Liver (tissue), 9 donors: Measurements from ENCODE around the gene GAS2L3. TPM values are rescaled to one million over a fixed set of nuclear protein-coding genes. Genes with fewer than 3 reads are reported as not detected.
"Not testable (repeated sequence)": the region's sequence is repeated elsewhere in the genome, so short reads cannot be mapped to it uniquely, and the experiment has no call there.

ENCODE experiments used
- DNase-seq: peaks from one replicate; pipeline ENCODE4 v3.0.0-alpha.2; 2017; ENCODE audit warnings: low spot score
- H3K27ac ChIP-seq, 2 donors: one replicate each; pipeline ENCODE4 v1.7.0; 2013; ENCODE audit warnings: inconsistent platforms in 2 of 2, low read length in 2 of 2, control low read depth in 1 of 2, low read depth in 1 of 2, mild to moderate bottlenecking in 1 of 2
- H3K27me3 ChIP-seq, 4 donors: one replicate each; pipeline versions ENCODE4 v1.6.1 to v1.7.0; 2013; ENCODE audit warnings: low read length in 3 of 4, inconsistent platforms in 1 of 4, mild to moderate bottlenecking in 1 of 4, moderate library complexity in 1 of 4; ENCODE audit not compliant: control insufficient read depth in 4 of 4, insufficient read depth in 4 of 4
- H3K36me3 ChIP-seq, 4 donors: one replicate each; pipeline versions ENCODE4 v1.6.1 to v1.7.0; 2013; ENCODE audit warnings: low read length in 3 of 4, mild to moderate bottlenecking in 3 of 4, low read depth in 1 of 4, moderate library complexity in 1 of 4; ENCODE audit not compliant: control insufficient read depth in 4 of 4, insufficient read depth in 3 of 4
- H3K4me1 ChIP-seq, 4 donors: one replicate each; pipeline versions ENCODE4 v1.6.1 to v1.7.0; 2013; ENCODE audit warnings: low read length in 3 of 4, mild to moderate bottlenecking in 3 of 4, moderate library complexity in 1 of 4; ENCODE audit not compliant: control insufficient read depth in 4 of 4, insufficient read depth in 4 of 4
- H3K4me3 ChIP-seq, 3 donors: one replicate each; pipeline versions ENCODE4 v1.6.1 to v1.7.0; 2013; ENCODE audit warnings: low read length in 3 of 3, control low read depth in 1 of 3, low read depth in 1 of 3, mild to moderate bottlenecking in 1 of 3
- H3K9ac ChIP-seq, 2 donors: one replicate each; pipeline ENCODE4 v1.7.0; 2013; ENCODE audit warnings: low read length in 2 of 2, mild to moderate bottlenecking in 2 of 2, moderate library complexity in 2 of 2, control low read depth in 1 of 2, low read depth in 1 of 2
- H3K9me3 ChIP-seq, 4 donors: one replicate each; pipeline versions ENCODE4 v1.6.1 to v1.7.0; 2013; ENCODE audit warnings: low read length in 3 of 4; ENCODE audit not compliant: control insufficient read depth in 4 of 4
- FOXA1 ChIP-seq: IDR thresholded peaks from 2 replicates; pipeline ENCODE4 v1.6.1; 2016; ENCODE audit warnings: antibody characterized with exemption
- HNF4A ChIP-seq, 2 donors: conservative IDR thresholded peaks; 2 replicates each; pipeline ENCODE4 v1.6.1; 2016; ENCODE audit warnings: antibody characterized with exemption in 2 of 2, mild to moderate bottlenecking in 2 of 2
- HNF4G ChIP-seq: IDR thresholded peaks from 2 replicates; pipeline ENCODE4 v1.6.1; 2016; ENCODE audit warnings: antibody characterized with exemption
- JUND ChIP-seq, 2 donors: IDR thresholded peaks; 2 replicates each; pipeline ENCODE4 v1.6.1; 2016; ENCODE audit warnings: antibody characterized with exemption in 2 of 2
- NR2F2 ChIP-seq: IDR thresholded peaks from 2 replicates; pipeline ENCODE4 v1.6.1; 2016; ENCODE audit warnings: antibody characterized with exemption
- RAD21 ChIP-seq, 2 donors: IDR thresholded peaks; 2 replicates each; pipeline ENCODE4 v1.6.1; 2016; ENCODE audit warnings: antibody characterized with exemption in 2 of 2, mild to moderate bottlenecking in 2 of 2
- RXRA ChIP-seq, 2 donors: IDR thresholded peaks; 2 replicates each; pipeline ENCODE4 v1.6.1; 2017 to 2018; ENCODE audit warnings: antibody characterized with exemption in 2 of 2, mild to moderate bottlenecking in 1 of 2
- SP1 ChIP-seq: IDR thresholded peaks from 2 replicates; pipeline ENCODE4 v1.6.1; 2018; ENCODE audit warnings: antibody characterized with exemption, mild to moderate bottlenecking
- YY1 ChIP-seq: IDR thresholded peaks from 2 replicates; pipeline ENCODE4 v1.6.1; 2016; ENCODE audit warnings: antibody characterized with exemption, mild to moderate bottlenecking
- WGBS: extraction: QIAGEN DNeasy Blood & Tissue Kit; methylation state at CpG from one replicate; pipeline ENCODE4 v1.1.7; 2013; 5-methylcytosine and 5-hydroxymethylcytosine counted together
- polyA plus RNA-seq, 2 donors: library from polyadenylated mRNA; stranded (reverse) in 1 of 2; unstranded in 1 of 2; fragments of 200-250 nt in 1 of 2; fragments of >200 nt in 1 of 2; fragmentation: Nextera tagmentation in 1 of 2; extraction: Ambion mirVana in 1 of 2; gene quantifications; one replicate each; pipeline versions ENCODE4 v1.2.1 to v1.2.3, GENCODE V29; 2013 to 2015
- total RNA-seq, 2 donors: library from RNA; depleted of rRNA; stranded (reverse); fragments of >200 nt; gene quantifications; one replicate each; pipeline ENCODE4 v1.2.3, GENCODE V29; 2014
- TF ChIP-seq, protein P1 (sequence below): fragments of 150-350 bp; IDR thresholded peaks from 2 replicates; pipeline ENCODE4 v1.5.1; 2017; ENCODE audit warnings: improper control_type of control experiment, low read depth, low read length; ENCODE audit not compliant: missing input control
- TF ChIP-seq, protein P2 (sequence below): IDR thresholded peaks from 2 replicates; pipeline ENCODE4 v1.6.1; 2016; ENCODE audit warnings: antibody characterized with exemption
- TF ChIP-seq, protein P3 (sequence below): IDR thresholded peaks from 2 replicates; pipeline ENCODE4 v1.6.1; 2016; ENCODE audit warnings: antibody characterized with exemption, mild to moderate bottlenecking
- TF ChIP-seq, protein P4 (sequence below): IDR thresholded peaks from 2 replicates; pipeline ENCODE4 v1.6.1; 2016; ENCODE audit warnings: antibody characterized with exemption
- TF ChIP-seq, protein P5 (sequence below): IDR thresholded peaks from 2 replicates; pipeline ENCODE4 v1.6.1; 2016; ENCODE audit warnings: antibody characterized with exemption
- donor health status: healthy.
- donor health status: healthy.
- donor health status: healthy.
- donor health status: healthy.
- donor health status: healthy.

GAS2L3 gene
- total and polyA plus RNA-seq, 4 donors, result 0.76 to 17.6 (median 2.4) TPM

DNA sequence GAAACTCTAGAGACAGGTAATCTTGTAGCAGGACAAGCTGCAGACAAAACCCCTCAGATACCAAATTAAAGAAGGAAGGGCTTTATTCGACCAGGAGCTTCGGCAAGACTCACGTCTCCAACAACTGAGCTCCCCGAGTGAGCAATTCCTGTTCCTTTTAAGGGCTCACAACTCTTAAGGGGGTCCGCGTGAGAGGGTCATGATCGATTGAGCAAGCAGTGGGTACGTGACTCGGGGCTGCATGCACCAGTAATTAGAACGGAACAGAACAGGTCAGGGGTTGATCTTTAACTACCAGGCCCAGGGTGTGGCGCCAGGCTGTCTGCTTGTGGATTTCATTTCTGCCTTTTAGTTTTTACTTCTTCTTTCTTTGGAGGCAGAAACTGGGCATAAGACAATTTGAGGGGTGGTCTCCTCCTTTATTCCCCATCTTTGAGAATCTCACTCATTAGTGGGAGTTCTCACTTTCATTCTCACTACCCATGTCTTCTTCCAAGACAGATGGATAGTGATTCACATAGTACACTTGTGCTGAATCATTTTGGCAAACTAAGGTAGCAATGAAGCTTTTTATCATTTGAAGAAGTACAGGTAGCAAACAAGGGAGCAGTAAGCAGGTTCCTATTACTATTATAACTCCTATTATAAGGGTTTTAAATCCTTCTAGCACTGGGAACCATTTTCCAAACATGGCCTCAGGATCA lies 59.8 kb downstream of the GAS2L3 start:
- not testable (repeated sequence) for H3K4me3 ChIP-seq, H3K27ac ChIP-seq, H3K27me3 ChIP-seq, H3K9ac ChIP-seq, H3K36me3 ChIP-seq, H3K4me1 ChIP-seq, H3K9me3 ChIP-seq, DNase-seq
- 86% methylated on average over 11 of the region's 11 CpGs for WGBS

DNA sequence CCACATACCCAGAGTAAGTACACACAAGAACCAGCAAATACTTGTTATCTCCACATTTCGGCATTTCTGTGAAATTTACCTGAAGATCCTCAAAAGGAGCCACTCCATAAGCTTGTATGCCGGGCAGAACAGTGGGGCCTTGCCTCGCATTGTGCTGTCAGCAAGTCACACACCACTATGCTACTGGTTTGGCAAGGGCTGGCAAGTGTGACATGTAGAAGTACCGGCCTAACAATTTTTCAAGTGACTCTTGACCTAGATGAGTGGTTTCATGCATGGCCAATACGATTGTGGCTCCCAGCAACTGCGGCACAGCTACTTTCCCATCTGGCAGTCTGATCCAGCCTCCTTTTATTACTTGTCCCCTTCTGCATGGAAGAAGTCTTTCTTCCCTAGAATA lies 69.8 kb downstream of the GAS2L3 start:
- Histone ChIP-seq H3K9me3 (no peaks in the 10 kb centered on the region), H3K36me3 (no peaks in the 10 kb centered on the region), H3K27ac (no peak overlapping the region), H3K9ac (no peak overlapping the region), H3K27me3 (no peaks in the 10 kb centered on the region), H3K4me3 (no peak overlapping the region), H3K4me1 (no peaks in the 10 kb centered on the region)
- no peak for DNase-seq
- 96% methylated on average over 6 of the region's 6 CpGs for WGBS
- TF ChIP-seq, protein P1, sequence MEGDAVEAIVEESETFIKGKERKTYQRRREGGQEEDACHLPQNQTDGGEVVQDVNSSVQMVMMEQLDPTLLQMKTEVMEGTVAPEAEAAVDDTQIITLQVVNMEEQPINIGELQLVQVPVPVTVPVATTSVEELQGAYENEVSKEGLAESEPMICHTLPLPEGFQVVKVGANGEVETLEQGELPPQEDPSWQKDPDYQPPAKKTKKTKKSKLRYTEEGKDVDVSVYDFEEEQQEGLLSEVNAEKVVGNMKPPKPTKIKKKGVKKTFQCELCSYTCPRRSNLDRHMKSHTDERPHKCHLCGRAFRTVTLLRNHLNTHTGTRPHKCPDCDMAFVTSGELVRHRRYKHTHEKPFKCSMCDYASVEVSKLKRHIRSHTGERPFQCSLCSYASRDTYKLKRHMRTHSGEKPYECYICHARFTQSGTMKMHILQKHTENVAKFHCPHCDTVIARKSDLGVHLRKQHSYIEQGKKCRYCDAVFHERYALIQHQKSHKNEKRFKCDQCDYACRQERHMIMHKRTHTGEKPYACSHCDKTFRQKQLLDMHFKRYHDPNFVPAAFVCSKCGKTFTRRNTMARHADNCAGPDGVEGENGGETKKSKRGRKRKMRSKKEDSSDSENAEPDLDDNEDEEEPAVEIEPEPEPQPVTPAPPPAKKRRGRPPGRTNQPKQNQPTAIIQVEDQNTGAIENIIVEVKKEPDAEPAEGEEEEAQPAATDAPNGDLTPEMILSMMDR, result no peak
- TF ChIP-seq YY1, result no peak
- TF ChIP-seq, protein P2, sequence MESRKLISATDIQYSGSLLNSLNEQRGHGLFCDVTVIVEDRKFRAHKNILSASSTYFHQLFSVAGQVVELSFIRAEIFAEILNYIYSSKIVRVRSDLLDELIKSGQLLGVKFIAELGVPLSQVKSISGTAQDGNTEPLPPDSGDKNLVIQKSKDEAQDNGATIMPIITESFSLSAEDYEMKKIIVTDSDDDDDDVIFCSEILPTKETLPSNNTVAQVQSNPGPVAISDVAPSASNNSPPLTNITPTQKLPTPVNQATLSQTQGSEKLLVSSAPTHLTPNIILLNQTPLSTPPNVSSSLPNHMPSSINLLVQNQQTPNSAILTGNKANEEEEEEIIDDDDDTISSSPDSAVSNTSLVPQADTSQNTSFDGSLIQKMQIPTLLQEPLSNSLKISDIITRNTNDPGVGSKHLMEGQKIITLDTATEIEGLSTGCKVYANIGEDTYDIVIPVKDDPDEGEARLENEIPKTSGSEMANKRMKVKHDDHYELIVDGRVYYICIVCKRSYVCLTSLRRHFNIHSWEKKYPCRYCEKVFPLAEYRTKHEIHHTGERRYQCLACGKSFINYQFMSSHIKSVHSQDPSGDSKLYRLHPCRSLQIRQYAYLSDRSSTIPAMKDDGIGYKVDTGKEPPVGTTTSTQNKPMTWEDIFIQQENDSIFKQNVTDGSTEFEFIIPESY, result no peak
- TF ChIP-seq, protein P3, sequence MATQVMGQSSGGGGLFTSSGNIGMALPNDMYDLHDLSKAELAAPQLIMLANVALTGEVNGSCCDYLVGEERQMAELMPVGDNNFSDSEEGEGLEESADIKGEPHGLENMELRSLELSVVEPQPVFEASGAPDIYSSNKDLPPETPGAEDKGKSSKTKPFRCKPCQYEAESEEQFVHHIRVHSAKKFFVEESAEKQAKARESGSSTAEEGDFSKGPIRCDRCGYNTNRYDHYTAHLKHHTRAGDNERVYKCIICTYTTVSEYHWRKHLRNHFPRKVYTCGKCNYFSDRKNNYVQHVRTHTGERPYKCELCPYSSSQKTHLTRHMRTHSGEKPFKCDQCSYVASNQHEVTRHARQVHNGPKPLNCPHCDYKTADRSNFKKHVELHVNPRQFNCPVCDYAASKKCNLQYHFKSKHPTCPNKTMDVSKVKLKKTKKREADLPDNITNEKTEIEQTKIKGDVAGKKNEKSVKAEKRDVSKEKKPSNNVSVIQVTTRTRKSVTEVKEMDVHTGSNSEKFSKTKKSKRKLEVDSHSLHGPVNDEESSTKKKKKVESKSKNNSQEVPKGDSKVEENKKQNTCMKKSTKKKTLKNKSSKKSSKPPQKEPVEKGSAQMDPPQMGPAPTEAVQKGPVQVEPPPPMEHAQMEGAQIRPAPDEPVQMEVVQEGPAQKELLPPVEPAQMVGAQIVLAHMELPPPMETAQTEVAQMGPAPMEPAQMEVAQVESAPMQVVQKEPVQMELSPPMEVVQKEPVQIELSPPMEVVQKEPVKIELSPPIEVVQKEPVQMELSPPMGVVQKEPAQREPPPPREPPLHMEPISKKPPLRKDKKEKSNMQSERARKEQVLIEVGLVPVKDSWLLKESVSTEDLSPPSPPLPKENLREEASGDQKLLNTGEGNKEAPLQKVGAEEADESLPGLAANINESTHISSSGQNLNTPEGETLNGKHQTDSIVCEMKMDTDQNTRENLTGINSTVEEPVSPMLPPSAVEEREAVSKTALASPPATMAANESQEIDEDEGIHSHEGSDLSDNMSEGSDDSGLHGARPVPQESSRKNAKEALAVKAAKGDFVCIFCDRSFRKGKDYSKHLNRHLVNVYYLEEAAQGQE, result no peak
- TF ChIP-seq RXRA (IDR thresholded peaks at IDR 0.05), result no peak
- TF ChIP-seq FOXA1, result no peak
- TF ChIP-seq RAD21 (IDR thresholded peaks at IDR 0.05), result no peak
- TF ChIP-seq, protein P4, sequence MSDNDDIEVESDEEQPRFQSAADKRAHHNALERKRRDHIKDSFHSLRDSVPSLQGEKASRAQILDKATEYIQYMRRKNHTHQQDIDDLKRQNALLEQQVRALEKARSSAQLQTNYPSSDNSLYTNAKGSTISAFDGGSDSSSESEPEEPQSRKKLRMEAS, result no peak
- no peak for TF ChIP-seq JUND (IDR thresholded peaks at IDR 0.05)
- no peak for TF ChIP-seq HNF4G
- TF ChIP-seq SP1, result no peak
- TF ChIP-seq, protein P5, sequence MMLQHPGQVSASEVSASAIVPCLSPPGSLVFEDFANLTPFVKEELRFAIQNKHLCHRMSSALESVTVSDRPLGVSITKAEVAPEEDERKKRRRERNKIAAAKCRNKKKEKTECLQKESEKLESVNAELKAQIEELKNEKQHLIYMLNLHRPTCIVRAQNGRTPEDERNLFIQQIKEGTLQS, result no peak
- TF ChIP-seq HNF4A (conservative IDR thresholded peaks at IDR 0.05), result no peak
- no peak for TF ChIP-seq NR2F2
